IPS-NIHi7 (cell line): ENCODE data around the gene LPP.

Experiments
- DNase-seq: peaks from one replicate; pipeline ENCODE4 v3.0.0; 2012; ENCODE audit warnings: mixed read lengths; ENCODE audit errors: extremely low spot score

The LPP gene

DNA sequence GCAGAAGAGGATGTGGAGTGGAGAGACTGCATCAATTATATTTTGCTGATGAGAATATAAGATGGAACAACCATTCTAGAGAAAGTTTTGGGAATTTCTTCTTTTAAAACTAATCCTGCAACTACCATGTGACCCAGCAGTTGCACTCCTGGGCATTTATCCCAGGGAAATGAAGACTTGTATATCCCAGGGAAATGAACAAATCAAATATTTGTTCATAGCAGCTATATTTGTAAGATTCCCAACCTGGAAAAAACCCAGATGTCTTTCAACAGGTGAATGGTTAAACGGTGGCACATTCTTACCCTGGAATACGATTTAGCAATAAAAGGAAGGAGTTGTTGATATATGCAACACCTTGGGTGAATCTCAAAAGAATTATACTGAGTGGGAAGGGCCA lies 632.5 kb downstream of the LPP start:
- DNase-seq = no peak

DNA sequence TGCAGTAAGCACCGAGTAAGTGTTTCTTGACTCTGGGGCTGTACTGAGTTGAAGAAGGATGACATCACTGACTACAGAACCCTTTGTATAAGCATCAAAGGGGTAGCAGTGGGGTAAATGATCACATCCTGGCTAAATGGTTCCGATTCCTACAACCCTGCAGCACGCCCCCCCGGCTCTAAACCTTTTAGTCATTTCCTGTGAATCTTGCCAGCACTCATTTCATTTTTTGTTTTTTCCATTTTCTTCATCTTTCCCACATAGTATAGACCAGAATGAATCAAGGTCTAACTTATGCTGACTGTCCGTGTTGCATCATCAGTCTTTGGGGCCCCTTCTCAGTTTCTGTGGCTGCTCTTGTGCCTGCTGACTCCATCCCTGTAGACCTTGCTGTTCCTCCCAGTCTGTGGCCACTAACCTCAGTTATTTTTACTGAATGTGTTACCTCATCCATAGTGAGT lies 634.7 kb downstream of the LPP start:
- no peak for DNase-seq

DNA sequence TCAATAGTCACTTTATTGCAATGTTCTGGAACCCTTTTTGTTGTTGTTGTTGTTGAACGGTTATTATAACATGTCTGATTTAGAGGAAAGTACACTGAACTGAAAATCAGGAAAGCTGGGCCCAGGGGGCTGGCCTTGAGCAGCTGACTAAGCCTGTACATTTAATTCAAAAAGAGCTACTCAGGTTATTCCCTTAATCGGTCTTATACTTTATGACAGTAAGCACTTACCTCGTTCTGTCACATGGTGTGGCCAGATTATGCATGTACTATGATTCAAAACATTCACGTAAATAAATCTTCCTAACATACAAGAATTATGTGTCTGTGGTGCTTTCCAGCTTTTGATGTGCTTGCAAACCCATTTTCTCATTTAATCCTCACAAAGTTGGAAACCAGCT lies 635.3 kb downstream of the LPP start:
- no peak for DNase-seq

DNA sequence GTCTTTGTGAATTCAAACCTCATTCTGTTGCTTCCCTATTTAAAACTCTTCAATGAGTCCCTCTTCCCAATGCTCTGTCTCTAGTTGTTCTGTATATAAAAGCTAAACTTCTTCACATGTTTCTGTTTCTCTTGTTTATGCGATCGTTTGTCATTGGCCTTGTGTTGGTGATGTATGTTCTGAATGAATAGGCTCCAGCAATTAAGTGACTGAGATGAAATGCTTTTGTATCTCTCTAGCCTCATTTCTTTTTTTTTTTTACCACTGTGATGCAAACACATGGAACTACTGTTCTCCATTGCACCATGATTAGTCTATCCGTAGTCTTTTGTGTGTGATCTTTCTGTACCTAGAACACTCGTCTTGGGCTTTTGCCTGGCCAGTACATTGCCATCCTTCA lies 637.4 kb downstream of the LPP start:
- no peak for DNase-seq

DNA sequence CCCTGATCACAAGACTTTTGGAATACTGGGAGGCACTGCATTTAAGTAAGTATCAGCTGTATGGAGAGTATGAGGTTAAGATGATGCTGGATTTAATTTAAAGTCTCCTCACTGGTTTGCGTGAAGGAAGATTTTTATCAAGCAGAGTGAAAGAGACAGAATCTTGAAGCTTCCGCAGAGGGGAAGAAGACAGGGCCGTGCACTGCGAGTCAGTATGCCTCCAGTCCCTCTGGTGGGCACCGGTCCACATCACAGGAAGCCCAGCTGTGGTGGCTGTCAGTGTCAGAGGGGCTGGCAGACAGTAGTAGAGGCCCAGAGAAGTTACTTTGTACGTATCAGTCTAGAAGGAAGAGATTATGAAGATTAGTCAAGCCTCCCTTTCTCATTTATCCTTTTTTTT lies 638.8 kb downstream of the LPP start:
- DNase-seq = peak; percentile 50

DNA sequence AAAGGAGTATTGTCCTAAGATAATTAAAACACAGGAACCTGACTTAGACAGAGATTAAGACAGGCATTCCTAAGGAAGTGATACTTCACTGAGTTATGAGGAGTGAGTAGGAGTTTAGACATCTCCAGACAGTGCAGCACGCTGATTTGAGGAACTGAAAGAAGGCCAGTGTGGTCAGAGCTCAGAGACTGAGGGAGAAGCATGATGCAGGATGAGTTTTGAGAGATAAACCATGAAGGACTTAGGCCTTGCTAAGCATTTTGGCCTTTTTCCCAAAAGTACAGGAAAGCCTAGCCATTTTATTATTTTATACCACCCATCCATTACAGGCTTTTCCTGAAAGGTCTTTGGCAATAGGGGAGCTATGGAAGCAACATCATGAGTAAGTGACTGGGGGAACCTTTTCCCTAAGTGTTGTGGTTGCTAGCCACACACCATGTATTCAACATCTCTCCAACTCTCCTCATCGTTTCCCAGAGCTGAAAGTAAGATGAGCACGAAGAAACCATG lies 642.2 kb downstream of the LPP start:
- DNase-seq = no peak

DNA sequence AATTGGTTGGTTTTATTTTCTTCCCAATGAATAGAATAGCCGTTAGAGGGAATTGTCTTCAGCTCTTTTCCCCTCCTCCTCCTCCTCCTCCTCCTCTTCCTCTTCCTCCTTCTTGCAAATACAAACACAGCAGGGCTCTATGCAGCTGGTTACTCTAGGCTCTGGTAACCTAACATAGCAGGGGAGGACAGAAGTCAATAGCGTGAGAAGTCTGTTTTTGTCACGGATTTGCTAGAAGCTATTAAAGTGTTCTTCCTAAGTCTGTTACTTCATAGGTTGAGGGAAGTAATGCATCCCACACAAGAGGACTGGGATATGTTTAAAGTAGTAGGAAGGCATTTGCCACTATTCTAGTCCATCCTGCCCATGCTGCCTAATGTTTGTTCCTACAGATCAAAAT lies 643.1 kb downstream of the LPP start:
- no peak for DNase-seq

DNA sequence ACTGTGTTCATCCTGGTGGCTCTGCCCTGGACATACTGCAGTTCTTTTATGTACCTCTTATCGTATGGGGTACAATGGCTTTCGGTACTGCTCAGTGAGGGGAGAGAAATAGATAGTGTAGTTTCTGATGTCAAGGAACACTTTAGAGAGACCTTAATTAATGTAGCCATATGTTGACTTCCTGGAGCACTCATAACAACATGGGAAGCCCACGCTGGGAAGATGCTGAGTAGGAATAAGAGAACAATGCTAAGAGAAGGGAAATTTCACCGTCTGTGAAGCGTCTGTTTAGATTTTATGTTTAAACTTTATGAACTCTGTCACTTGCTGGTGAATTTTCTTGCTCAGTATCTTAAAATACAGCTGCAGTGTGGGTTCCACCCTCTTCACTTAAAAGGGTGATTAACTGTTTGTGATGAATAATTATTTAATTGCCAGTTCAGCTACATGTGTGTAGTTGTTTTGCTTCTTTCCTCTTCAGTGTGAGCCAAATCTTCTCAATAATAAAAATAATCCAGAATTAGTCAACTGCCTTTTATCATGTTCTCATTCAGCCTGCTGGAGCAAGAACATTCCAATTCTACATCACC lies 644.7 kb downstream of the LPP start:
- DNase-seq = no peak

DNA sequence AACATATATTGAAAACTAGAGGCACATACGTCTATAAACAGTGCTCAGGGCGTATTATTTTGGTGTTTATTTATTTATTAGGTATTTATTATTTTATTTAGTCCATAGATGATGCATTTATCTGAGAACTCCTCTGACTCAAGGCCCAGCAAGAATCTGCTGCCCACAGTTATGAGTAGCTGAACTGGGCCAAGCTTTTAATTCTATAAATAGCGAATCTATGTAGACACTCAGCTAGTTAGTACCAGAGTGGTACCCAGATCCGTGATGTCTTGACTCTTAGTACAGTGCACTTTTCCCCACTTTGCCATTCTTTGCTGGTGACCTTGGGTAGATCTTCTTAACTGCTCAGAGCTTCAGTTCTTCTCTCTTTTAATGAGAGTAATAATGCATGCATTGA lies 647.4 kb downstream of the LPP start:
- no peak for DNase-seq

DNA sequence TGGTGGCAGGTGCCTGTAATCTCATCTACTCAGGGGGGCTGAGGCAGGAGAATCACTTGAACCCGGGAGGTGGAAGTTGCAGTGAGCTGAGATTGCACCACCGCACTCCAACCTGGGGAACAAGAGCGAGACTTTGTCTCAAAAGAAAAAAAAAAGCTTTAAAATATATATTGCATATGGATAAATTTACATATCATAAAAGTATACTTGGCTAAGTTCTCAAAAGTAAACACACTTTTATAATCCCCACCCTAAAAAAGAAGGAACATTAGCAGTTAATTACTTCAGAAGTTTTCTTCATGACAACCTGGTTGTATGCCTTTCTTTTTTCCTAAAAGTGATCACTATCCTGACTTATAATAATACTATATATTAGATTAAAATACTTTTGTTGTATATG lies 648.7 kb downstream of the LPP start:
- DNase-seq = no peak

DNA sequence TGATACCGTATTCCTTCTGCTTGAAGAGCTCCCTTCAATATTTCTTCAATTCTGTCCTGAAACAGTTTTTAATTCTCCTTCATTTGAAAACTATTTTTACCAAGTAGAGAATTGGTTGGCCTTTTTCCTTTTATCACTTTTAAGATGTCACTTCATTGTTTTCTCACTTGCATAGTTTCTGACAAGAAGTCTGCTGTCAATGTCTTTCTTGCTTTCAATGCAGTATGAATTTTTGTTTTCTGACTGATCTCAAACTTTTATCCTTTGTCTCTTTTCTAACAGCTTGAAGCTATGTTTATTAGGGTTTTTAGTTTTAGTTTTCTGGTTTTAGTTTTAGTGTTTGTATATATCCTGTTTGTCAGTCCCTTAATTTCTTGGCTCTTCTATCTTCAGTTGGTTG lies 653.0 kb downstream of the LPP start:
- DNase-seq = no peak

DNA sequence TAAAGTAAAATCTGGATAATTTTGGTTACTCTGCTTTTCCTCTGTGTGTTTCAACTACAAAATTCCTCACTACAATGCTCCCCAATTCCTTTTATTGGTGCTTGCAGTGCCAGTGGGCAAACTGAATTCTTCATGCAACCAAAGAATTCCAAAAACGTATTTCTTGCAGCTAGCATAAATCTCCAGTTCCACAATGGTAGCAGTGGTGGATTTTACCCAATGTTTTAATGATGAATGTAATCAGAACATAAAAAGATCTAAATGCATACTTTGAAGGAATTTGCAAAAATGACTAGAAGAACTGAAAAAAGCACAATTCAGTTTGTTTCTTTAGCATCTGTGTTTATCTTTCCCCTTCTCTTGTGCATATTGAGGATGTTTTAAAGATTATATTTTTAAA lies 658.2 kb downstream of the LPP start:
- no peak for DNase-seq

DNA sequence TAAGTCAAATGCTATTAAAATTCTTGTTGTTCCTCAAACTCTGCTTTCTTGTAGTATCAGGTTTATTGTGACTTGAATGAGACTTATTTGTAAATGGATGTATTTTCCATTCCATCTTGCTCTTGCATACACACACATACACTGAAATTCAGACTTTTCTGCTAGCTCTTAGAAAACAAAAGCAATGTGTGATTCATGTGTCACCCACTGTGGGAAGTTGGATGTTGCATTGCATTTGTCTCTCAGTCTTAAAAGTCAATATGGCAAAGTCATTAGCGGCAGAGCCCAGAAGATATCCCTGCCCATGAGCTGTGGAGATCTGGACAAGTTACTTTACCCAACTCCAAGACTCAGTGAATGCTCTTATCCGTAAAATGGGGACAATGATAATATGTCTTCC lies 660.6 kb downstream of the LPP start:
- DNase-seq = no peak

DNA sequence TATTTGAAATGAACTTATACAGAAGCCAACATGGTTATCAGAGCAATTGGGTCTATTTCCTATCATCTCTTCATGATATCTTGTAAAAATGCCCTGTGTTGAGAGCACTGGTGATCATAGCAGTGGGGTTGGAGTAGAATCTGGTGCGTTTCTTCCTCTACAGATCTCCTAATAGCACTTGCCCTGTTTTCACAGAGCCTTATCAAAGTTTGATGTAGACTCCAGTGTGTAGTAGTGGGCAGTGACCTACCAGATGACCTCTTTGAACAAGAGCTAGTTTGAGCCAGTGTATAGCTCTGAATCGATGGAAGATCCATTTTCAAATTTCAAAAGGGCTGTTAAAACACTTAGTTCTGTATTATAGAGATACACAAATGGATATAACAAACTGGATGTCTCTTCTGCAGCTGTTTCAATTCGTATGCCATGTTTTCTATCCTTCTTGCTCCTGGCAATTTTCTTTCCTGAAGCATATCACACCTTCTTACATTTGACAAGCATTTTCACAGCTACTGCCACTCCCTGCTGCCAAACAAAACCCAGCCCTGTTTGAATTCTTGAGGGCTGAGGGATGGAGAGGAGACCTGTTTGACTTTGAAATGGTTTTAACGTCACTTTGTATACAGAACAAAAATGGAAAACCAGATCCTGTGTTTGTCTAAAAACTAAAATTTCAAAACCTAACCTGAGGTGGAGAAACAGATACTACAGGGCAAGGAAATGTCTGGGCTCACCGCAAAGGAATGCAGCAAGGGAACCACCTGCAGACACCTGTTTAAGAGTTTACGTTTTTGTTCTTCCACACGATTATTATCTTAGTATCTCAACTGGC lies 663.4 kb downstream of the LPP start:
- DNase-seq = no peak

DNA sequence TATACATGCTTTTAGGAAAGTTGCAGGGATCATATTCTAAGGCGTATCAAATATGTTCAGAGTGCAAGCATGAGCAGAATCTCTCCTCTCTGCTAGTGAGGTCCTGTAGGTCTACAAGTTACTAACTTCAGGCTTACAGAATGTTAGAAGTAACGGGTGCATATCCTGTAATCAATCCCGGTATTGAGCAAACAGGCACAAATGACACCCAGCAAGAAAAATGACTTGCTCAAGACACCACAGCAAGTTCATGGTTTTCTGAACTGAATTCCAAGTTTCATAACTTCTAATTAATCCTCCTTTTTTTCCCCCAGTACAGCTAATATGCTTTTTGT lies 663.9 kb downstream of the LPP start:
- DNase-seq = no peak

DNA sequence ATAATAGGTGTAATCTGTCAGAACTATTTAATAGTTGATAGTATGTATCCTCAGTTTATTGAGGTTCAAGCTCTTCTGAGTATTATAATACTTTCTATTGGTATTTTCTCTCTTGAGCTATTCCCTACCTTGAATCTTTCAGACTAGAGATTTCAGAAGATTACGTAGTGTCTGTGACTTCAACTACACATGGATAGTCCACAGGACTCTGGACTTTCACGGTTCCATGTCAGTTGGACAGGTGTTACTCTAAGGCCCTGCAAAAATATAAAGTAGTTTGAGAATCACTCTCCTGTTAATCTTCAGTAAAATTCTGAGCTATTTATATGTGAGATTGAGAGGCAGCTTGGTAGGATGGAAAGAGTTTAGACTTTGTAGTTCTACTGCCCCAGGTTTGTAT lies 664.3 kb downstream of the LPP start:
- DNase-seq = no peak

DNA sequence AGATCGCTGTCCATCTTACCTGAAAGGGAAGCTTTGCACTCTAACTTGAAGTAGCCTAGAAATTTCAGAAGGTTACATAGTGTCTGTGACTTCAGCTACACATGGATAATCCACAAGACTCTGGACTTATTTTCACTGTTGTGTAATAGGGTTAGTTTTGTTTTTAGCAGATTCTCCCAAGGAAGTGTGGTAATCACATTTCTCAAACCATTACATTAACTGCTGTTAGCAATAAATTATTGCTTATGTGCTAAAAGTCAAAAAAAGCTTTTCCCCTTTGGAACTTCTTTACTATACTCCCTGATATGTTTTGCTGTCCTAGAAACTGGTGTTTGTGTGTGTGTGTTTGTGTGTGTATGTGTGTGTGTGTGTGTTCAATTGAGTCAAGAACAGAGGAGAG lies 666.0 kb downstream of the LPP start:
- DNase-seq = no peak

DNA sequence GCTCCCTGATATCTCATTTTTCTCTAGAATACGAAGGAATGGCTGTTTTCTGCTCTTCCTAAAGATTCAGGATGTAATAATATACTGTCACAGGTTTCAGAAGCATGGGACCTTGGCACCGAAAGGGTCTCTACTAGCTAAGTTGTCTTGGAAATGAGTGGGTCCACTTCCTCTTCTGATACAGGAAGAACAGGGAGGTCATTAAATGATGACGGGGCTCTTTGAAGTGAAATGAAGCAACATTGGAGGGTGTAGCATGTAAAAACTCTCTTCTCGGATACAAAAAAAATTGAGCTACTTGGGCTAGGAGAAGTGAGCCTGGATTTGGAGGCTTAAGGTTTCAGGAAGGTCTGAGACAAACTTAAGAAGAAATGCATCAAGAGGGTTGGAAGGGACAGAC lies 668.0 kb downstream of the LPP start:
- no peak for DNase-seq

DNA sequence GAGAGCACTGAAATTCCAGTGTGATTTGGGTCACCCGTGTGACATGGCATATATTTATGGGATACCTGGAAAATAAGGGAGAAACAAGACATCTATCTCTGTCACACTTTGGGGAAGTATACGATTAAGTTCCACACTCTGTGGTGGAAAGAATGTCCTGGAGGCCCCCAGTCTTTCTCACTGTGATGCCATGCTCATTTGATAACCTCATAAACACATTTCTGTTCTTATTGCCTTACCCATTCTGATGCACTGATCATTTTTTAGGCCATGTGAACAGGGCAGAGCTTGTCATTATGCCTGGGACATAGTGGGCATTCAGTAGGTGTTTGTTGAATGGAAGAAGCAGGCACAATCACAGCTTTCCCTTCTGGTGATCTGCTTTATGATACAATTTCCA lies 668.5 kb downstream of the LPP start:
- no peak for DNase-seq

DNA sequence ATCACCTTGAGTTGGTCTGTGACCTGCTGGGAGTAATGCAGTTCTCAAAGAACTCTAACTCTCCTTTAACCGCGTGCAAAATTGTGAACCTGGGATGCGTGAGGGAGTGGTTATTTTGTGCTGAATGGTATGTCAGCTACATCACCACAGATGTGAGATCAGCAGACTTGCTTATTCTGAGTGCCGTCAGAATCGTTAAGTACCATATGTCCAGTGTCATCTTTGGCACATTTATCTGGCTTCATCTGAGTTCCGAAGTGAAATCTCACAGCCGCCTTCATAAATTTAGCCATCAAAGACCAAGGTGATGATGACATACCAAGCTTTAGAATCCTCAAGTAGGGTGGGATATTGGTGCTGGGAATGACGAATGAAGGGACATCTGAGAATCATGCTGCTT lies 670.6 kb downstream of the LPP start:
- DNase-seq = no peak

DNA sequence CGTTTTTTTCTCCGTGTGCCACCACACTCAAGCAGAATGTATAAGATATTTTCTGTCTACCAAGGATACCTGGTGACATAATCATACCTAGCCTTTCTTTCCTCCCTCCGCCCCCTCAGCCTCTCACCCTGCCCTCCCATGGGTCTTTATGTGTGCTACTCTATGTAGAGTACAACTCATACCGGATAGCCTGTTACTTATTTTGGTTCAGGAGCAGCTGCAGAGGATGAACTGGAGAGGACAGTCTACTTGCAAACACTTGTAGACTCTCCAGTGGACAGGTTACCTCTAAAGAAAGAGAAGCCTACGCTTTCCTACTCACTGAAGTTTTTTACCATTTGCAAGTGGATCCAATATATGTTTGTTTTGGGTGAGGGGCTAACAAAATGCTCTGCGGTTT lies 671.9 kb downstream of the LPP start:
- no peak for DNase-seq

DNA sequence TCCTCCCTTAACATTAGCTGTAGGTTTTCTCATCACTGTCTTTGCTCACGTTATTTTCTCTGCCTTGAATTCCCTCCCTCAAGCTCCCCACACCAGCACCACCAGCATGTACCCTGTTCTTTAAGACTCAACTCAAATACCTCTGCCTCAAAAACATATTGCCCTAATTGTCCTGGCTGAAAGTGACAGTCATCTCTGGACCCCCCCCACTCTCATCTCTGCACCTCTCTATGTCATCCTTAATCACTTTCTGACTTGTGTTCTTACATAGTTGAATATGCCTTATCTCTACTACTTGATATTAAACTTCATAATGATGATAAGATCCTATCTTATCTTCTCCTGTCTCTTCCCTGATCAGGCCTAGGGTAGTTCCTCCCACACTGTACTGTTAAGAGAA lies 672.6 kb downstream of the LPP start:
- no peak for DNase-seq

DNA sequence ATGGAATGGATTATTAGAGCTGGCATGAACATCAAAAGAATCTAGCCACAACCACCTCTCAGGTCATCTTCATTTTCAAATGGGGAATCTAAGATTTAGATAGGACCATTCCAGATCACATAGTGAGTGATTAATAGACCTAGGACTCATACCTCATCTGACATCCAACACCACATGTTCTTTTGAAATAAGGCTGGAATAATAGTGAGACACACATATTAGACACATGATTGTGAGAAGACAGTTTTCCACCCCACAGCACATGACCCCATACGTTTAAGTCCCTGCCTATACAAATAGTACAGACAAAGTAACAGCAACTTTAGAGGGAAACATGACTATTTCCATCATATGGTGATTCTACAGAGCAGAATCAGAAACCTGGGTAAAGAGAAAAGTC lies 673.1 kb downstream of the LPP start:
- DNase-seq = no peak

DNA sequence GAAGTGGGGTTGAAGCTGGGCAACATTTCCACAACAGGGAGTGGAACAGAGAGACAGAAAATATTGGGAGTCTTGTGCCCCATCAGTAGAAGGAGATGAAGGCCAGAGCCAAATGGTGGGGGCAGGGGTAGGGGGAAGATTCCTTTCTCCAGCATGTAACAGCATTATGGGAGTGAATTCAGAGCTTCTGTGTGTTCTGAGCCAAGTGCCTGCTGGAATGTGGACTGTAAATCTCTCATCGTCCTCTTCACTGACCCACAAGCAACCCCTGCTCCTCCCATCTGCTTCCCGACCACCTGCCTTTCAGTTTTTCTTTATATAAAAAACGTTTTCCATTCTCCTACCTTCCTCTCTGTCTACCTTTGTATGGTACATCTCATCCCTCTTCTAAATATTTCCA lies 673.6 kb downstream of the LPP start:
- no peak for DNase-seq
